Spleen (tissue), 7 donors: ENCODE results near the gene C1QL4.

Experiments
- POLR2AphosphoS5 ChIP-seq, 3 donors: sonication (generic); formaldehyde crosslinking; IDR thresholded peaks; one replicate each; pipeline ENCODE4 v1.5.1; 2017; ENCODE audit warnings: antibody characterized with exemption in 3 of 3
- TF ChIP-seq, protein P1 (sequence below), 11 experiments: fragments of 200-600 bp in 7 of 11; fragments of 450-650 bp in 4 of 11; sonication (generic) in 4 of 11; IDR thresholded peaks in 8 of 11; conservative IDR thresholded peaks in 3 of 11; 1 replicate in 7 of 11; 2 replicates in 4 of 11; pipeline versions ENCODE4 v1.4.0 to v1.8.0; 2016 to 2021; ENCODE audit warnings: antibody characterized with exemption in 11 of 11, inconsistent platforms in 4 of 11, mild to moderate bottlenecking in 1 of 11
- donor health status: DM: no; HTN: no; CAD: no; lungs with moderate emphysema.
- donor health status: DM: no; HTN: no; CAD: no.
- donor health status: DM: no; HTN: no; CAD: no.

DNA sequence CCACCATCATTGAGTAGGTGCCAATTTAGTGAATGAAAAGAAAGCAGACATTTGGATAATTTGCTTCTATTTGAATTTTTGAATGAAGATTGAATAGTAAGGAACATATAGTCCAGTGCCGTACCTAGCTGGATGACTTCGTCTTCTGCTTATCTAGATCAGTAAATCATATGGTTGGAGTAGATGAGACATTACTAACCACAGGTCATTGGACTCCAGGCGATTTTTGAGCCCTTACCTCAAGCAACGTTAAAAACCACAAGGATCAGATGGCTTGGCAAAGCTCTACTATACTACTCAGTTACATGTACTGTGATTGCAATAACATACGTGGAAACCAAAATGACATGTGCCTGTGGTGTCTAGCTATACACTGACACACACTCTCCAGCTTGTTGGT is 28.6 kb upstream of the C1QL4 start:
- TF ChIP-seq, protein P1, sequence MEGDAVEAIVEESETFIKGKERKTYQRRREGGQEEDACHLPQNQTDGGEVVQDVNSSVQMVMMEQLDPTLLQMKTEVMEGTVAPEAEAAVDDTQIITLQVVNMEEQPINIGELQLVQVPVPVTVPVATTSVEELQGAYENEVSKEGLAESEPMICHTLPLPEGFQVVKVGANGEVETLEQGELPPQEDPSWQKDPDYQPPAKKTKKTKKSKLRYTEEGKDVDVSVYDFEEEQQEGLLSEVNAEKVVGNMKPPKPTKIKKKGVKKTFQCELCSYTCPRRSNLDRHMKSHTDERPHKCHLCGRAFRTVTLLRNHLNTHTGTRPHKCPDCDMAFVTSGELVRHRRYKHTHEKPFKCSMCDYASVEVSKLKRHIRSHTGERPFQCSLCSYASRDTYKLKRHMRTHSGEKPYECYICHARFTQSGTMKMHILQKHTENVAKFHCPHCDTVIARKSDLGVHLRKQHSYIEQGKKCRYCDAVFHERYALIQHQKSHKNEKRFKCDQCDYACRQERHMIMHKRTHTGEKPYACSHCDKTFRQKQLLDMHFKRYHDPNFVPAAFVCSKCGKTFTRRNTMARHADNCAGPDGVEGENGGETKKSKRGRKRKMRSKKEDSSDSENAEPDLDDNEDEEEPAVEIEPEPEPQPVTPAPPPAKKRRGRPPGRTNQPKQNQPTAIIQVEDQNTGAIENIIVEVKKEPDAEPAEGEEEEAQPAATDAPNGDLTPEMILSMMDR (IDR thresholded peaks at IDR 0.05 in 8 of 11, conservative IDR thresholded peaks at IDR 0.05 in 3 of 11), result no peak
- no peak for TF ChIP-seq POLR2AphosphoS5 (IDR thresholded peaks at IDR 0.05)
